ENCODE data around the gene ODF4. TPM values are rescaled to one million over a fixed set of nuclear protein-coding genes. Genes with fewer than 3 reads are reported as not detected.

ODF4 gene
- total RNA-seq, 1 experiment from 2014 or later, result not detected

DNA sequence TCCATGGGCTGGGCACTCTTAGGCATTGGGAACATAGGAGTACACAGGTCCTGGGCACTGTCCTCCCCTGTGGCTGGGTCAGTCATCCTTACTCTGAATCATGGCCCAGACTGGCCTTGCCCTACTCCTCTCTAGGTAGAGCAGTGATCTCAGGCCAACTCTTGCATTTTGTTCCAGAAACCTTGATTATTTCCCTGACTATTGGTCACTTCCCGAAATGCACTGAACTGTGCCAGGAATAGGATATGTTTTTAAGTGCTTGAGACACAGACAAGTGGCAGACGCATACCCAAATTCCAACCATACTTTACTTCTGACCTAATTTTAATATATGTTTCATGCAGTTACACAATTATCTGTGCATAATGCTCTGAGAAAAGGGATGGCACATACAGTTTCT, 26.6 kb downstream of the ODF4 start:
- peaks cover 2% of the 10 kb centered on the region for H3K4me1 Mint-ChIP-seq
- POLR2A ChIA-PET, result no interaction called here
- no peak overlapping the region for H3K27ac Mint-ChIP-seq
- CTCF ChIA-PET, result no interaction called here
- H3K9me3 Mint-ChIP-seq, result no peaks in the 10 kb centered on the region
- H3K27me3 Mint-ChIP-seq (ENCODE audit: low read depth), result no peaks in the 10 kb centered on the region
- ATAC-seq (no peak), DNase-seq (ENCODE audit: low spot score) (no peak)
- TF ChIP-seq ZNF317 (CRISPR knock-in tag; IDR thresholded peaks at IDR 0.05; ENCODE audit: borderline replicate concordance, low read depth) (no peak), NFATC4 (CRISPR knock-in tag; IDR thresholded peaks at IDR 0.05) (no peak)
- TF ChIP-seq, protein P1, sequence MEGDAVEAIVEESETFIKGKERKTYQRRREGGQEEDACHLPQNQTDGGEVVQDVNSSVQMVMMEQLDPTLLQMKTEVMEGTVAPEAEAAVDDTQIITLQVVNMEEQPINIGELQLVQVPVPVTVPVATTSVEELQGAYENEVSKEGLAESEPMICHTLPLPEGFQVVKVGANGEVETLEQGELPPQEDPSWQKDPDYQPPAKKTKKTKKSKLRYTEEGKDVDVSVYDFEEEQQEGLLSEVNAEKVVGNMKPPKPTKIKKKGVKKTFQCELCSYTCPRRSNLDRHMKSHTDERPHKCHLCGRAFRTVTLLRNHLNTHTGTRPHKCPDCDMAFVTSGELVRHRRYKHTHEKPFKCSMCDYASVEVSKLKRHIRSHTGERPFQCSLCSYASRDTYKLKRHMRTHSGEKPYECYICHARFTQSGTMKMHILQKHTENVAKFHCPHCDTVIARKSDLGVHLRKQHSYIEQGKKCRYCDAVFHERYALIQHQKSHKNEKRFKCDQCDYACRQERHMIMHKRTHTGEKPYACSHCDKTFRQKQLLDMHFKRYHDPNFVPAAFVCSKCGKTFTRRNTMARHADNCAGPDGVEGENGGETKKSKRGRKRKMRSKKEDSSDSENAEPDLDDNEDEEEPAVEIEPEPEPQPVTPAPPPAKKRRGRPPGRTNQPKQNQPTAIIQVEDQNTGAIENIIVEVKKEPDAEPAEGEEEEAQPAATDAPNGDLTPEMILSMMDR (IDR thresholded peaks at IDR 0.05), result no peak
- H3K36me3 Mint-ChIP-seq, result peaks cover 23% of the 10 kb centered on the region
- H3K4me3 Mint-ChIP-seq, result no peak overlapping the region

DNA sequence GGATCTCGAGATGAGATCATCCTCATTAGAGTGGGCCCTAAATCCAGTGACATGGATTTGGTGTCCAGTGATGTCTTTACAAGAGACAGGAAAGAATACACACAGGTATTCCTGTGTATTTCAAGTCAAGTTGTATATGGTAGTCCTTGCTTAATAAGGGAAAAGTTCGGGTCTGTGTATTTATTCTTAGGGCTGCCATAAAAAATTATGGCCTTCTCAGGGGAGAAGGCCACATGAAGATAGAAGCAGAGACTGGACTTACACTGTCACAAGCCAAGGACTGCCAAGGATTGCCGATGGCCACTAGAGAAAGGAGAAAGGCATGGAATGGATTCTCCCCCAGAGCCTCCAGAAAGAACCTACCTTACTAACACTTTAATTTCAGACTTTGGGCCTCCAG, 28.6 kb downstream of the ODF4 start:
- Mint-ChIP-seq H3K27me3 (ENCODE audit: low read depth) (no peaks in the 10 kb centered on the region), H3K4me1 (no peaks in the 10 kb centered on the region), H3K36me3 (peaks cover 32% of the 10 kb centered on the region), H3K4me3 (no peak overlapping the region), H3K27ac (no peak overlapping the region), H3K9me3 (no peaks in the 10 kb centered on the region)
- TF ChIP-seq SMAD4 (CRISPR knock-in tag; IDR thresholded peaks at IDR 0.05) (no peak), NR2C2 (CRISPR knock-in tag; IDR thresholded peaks at IDR 0.05) (no peak), RORB (CRISPR knock-in tag; IDR thresholded peaks at IDR 0.05) (no peak), NR3C1 (CRISPR knock-in tag; conservative IDR thresholded peaks at IDR 0.05; ENCODE audit: low read depth) (no peak), NR1H2 (CRISPR knock-in tag; IDR thresholded peaks at IDR 0.05) (no peak)
- TF ChIP-seq, protein P2, sequence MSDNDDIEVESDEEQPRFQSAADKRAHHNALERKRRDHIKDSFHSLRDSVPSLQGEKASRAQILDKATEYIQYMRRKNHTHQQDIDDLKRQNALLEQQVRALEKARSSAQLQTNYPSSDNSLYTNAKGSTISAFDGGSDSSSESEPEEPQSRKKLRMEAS (CRISPR knock-in tag; IDR thresholded peaks at IDR 0.05), result no peak
- DNase-seq (ENCODE audit: low spot score) (no peak), ATAC-seq (no peak)
- ChIA-PET CTCF (no interaction called here), POLR2A (no interaction called here)

DNA sequence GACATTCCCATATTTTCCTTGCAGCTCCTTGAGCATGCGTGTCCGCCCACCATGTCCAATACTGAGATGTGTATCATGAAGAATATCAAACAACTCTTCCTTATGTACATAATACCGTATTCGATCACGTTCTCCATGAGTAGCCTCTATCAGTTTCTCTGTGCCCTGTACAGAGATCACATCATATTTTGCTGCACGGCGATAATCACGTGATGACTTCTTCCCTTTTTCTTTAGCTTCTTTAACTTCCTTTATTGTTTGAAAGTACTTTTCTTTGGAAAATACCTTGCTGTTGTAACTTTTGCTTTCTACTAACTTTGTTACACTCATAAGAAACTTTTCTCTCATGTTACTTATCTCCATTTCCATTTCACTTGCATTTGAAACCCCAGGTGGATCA, 30.3 kb downstream of the ODF4 start:
- Mint-ChIP-seq H3K27ac (no peak overlapping the region), H3K36me3 (peaks cover 36% of the 10 kb centered on the region)

DNA sequence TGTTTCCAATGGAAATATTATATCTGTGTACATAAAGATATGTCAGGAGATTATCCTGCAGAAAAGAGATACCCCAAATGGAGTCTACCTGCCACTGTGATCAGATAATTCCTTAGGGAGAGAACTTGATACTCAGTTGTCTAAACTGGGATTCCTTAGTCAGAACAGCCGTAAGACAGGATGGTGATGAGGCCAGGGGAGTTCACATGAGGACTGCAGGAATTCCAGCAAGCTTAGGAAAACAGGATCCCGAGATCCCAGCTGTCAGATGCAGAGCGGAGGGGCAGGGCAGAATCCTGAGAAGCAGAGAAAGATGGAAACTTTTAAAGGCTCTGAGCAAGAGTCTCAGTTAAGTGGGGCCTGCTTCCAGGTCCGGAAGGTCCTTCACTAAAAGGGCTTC, 32.1 kb downstream of the ODF4 start:
- Mint-ChIP-seq H3K4me3 (no peak overlapping the region), H3K9me3 (no peaks in the 10 kb centered on the region), H3K36me3 (peaks cover 40% of the 10 kb centered on the region), H3K4me1 (peaks cover 11% of the 10 kb centered on the region), H3K27me3 (ENCODE audit: low read depth) (no peaks in the 10 kb centered on the region), H3K27ac (peak overlapping the region; percentile 68; the same call in 1 of the 2 replicates)
- POLR2A ChIA-PET, result no interaction called here
- ATAC-seq, result no peak
- CTCF ChIA-PET, result no interaction called here
- DNase-seq (ENCODE audit: low spot score), result no peak
- TF ChIP-seq ZNF263 (CRISPR knock-in tag; IDR thresholded peaks at IDR 0.05; ENCODE audit: low read depth) (no peak), SOX15 (CRISPR knock-in tag; IDR thresholded peaks at IDR 0.05) (no peak), ZNF671 (CRISPR knock-in tag; IDR thresholded peaks at IDR 0.05) (no peak), EMX1 (CRISPR knock-in tag; IDR thresholded peaks at IDR 0.05) (no peak), ESRRA (CRISPR knock-in tag; IDR thresholded peaks at IDR 0.05; ENCODE audit: borderline replicate concordance) (no peak), TEAD4 (CRISPR knock-in tag; IDR thresholded peaks at IDR 0.05) (no peak), GTF2I (CRISPR knock-in tag; conservative IDR thresholded peaks at IDR 0.05) (no peak), ZNF396 (CRISPR knock-in tag; IDR thresholded peaks at IDR 0.05; ENCODE audit: borderline replicate concordance) (no peak), ZNF416 (CRISPR knock-in tag; IDR thresholded peaks at IDR 0.05) (no peak), NFE2L1 (CRISPR knock-in tag; IDR thresholded peaks at IDR 0.05) (no peak)
- TF ChIP-seq, protein P3, sequence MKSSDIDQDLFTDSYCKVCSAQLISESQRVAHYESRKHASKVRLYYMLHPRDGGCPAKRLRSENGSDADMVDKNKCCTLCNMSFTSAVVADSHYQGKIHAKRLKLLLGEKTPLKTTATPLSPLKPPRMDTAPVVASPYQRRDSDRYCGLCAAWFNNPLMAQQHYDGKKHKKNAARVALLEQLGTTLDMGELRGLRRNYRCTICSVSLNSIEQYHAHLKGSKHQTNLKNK (CRISPR knock-in tag; IDR thresholded peaks at IDR 0.05), result no peak
- TF ChIP-seq, protein P4, sequence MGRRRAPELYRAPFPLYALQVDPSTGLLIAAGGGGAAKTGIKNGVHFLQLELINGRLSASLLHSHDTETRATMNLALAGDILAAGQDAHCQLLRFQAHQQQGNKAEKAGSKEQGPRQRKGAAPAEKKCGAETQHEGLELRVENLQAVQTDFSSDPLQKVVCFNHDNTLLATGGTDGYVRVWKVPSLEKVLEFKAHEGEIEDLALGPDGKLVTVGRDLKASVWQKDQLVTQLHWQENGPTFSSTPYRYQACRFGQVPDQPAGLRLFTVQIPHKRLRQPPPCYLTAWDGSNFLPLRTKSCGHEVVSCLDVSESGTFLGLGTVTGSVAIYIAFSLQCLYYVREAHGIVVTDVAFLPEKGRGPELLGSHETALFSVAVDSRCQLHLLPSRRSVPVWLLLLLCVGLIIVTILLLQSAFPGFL (CRISPR knock-in tag; IDR thresholded peaks at IDR 0.05; ENCODE audit: borderline replicate concordance), result no peak
- TF ChIP-seq, protein P5, sequence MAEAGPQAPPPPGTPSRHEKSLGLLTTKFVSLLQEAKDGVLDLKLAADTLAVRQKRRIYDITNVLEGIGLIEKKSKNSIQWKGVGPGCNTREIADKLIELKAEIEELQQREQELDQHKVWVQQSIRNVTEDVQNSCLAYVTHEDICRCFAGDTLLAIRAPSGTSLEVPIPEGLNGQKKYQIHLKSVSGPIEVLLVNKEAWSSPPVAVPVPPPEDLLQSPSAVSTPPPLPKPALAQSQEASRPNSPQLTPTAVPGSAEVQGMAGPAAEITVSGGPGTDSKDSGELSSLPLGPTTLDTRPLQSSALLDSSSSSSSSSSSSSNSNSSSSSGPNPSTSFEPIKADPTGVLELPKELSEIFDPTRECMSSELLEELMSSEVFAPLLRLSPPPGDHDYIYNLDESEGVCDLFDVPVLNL (CRISPR knock-in tag; IDR thresholded peaks at IDR 0.05; ENCODE audit: borderline replicate concordance, low read depth), result no peak
- TF ChIP-seq, protein P6, sequence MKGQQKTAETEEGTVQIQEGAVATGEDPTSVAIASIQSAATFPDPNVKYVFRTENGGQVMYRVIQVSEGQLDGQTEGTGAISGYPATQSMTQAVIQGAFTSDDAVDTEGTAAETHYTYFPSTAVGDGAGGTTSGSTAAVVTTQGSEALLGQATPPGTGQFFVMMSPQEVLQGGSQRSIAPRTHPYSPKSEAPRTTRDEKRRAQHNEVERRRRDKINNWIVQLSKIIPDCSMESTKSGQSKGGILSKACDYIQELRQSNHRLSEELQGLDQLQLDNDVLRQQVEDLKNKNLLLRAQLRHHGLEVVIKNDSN (CRISPR knock-in tag; IDR thresholded peaks at IDR 0.05), result no peak
- TF ChIP-seq, protein P7, sequence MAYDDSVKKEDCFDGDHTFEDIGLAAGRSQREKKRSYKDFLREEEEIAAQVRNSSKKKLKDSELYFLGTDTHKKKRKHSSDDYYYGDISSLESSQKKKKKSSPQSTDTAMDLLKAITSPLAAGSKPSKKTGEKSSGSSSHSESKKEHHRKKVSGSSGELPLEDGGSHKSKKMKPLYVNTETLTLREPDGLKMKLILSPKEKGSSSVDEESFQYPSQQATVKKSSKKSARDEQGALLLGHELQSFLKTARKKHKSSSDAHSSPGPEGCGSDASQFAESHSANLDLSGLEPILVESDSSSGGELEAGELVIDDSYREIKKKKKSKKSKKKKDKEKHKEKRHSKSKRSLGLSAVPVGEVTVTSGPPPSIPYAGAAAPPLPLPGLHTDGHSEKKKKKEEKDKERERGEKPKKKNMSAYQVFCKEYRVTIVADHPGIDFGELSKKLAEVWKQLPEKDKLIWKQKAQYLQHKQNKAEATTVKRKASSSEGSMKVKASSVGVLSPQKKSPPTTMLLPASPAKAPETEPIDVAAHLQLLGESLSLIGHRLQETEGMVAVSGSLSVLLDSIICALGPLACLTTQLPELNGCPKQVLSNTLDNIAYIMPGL (CRISPR knock-in tag; IDR thresholded peaks at IDR 0.05), result no peak

More for the DNA sequence above, 30.3 kb downstream of the ODF4 start:
- ChIA-PET CTCF (no interaction called here), POLR2A (no interaction called here)
- Mint-ChIP-seq H3K27me3 (ENCODE audit: low read depth) (no peaks in the 10 kb centered on the region), H3K4me3 (no peak overlapping the region), H3K9me3 (no peaks in the 10 kb centered on the region), H3K4me1 (no peaks in the 10 kb centered on the region)
- ATAC-seq, result no peak
- no peak for DNase-seq (ENCODE audit: low spot score)
- no peak for TF ChIP-seq SMAD3 (CRISPR knock-in tag; IDR thresholded peaks at IDR 0.05; ENCODE audit: borderline replicate concordance)

Data from WTC11 (cell line).